DMS 273 treated with DMSO at 0.1 percent for 48 hours (cell line): ENCODE results near the gene AGER.
A peak's percentile ranks its signal among the peaks of the same experiment; 100 is the strongest.
"Not testable (repeated sequence)": the region's sequence is repeated elsewhere in the genome, so short reads cannot be mapped to it uniquely, and the experiment has no call there.

Experiments used
- DNase-seq: peaks from one replicate; lab custom pipeline; 2025; lab: John Stamatoyannopoulos, UW

The AGER gene

DNA sequence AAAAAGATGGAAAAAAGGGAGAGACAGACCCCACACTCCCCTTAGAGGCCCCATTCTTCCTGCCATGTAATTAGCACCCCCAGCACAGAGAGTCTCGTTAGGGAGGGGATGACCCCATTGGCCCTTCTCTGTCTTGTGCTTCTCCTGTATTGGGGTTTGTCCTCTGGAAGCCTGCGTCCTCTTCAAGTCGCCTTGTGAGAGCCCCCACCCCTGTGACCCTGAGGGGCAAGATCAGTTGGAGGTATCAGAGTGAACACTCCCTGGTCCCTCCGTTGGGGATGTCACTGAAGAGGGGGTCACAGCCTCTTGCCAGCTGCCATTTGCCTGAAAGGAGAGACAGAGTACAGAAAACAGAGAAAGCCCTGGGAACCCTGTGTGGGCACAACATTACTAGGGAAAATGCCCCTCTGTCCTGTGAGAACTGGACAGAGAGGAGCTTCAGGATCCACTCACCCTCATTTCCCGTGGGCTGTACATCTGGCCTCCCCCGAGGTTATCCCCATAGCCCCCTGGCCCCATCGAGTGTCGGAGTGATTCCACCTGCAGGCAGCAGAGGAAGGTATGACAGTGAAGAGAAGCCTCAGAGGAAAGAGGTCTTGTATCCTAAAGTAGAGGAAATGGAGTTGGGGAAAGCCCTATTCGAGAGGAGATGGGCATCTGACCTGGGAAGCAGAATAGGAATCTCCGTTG, 2.2 kb upstream of the AGER start:
- not testable (repeated sequence) for DNase-seq

DNA sequence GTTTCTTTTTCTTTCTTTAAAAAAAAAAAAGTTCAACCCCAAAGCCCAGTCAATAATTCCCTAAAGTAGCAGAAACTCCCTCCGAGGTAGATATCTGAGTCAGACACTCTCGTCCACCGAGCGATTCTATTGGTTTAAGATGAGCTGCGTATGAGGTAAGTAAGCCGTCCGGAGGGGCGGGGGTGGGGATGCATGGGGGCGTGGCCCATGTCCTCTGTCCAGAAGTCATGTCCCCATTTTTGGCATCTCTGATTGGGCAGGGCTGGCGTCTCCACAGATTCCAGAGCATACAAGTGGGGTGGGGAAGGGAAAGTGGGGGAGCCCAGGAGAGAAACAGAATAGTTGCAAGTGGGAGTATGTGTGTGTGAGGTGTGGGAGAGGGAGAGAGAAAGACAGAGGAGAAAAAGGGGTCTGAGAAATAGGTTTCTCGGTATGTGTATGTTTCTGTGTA, 1.7 kb upstream of the AGER start:
- DNase-seq = not testable (repeated sequence)

- no peak for DNase-seq
These were observed 470 bp downstream of the AGER start for GRCh38 chr6:32183483-32184083.

- DNase-seq = no peak
These were observed 1.0 kb downstream of the AGER start for GRCh38 chr6:32183030-32183429.

DNA sequence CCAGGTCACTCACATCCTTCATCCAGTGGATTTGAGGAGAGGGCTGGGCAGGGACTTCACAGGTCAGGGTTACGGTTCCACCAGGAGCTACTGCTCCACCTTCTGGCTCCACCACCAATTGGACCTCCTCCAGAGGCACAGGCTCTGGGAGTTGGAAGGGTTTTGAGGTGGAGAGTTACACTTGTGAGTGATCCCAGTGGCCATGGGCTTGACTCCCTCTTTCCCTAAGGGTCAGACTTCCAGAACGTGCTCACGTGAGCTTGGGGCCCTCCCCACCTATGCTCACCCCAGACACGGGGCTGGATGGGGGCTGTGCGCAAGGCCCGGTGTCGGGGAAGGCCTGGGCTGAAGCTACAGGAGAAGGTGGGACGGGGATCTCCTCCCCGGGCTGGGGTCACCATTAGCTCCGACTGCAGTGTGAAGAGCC, 1.5 kb downstream of the AGER start:
- no peak for DNase-seq

GRCh38 chr6:32181915-32182529, 2.0 kb downstream of the AGER start:
- DNase-seq = no peak

DNA sequence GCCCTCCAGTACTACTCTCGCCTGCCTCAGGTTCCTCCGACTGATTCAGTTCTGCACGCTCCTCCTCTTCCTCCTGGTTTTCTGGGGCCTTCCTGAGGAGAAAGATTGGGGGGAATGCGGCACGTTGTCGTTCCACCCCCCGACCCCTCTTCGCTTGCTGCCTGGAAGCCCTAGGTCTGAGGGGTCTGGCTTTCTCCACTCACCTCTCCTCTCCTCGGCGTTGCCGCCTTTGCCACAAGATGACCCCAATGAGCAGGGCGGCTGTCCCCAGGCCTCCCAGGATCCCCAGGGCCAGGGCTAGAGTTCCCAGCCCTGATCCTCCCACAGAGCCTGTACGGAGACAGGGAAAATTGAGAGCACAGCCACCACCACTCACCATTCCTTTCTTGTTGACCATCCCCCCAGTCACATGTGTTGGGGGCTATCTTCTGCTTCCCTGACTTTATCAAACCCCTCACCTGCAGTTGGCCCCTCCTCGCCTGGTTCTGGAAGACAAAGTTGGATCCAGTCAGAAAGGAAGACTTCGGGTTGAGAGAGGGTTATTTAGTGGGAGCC, 2.8 kb downstream of the AGER start:
- no peak for DNase-seq

DNA sequence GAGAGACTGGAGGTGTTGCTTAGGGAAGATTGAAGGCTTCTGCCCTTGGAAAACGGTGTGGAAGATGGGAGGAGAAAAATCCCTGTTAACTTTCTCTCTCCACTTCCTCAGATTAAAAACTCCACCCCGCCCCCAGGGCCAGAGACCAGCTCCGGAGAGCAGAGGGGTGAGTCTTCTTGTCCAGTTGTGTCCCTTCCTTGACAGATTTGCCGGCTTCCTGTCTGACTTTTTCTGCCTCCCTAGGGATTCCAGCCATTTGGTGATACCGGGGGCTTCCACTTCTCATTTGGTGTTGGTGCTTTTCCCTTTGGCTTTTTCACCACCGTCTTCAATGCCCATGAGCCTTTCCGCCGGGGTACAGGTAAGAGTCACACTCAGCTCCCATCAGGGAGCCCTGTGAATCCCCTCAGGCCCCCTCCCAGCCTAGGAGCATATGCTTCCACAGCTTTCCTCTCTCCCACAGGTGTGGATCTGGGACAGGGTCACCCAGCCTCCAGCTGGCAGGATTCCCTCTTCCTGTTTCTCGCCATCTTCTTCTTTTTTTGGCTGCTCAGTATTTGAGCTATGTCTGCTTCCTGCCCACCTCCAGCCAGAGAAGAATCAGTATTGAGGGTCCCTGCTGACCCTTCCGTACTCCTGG, 4.2 kb downstream of the AGER start:
- no peak for DNase-seq

GRCh38 chr6:32178547-32179440, 5.3 kb downstream of the AGER start:
- no peak for DNase-seq

GRCh38 chr6:32177788-32178546, 6.1 kb downstream of the AGER start, which contains the start of gene RNF5:
RNF5 (plus strand) TSS chr6:32178405; CDS start chr6:32178512, 107 bp downstream.
- peak; percentile 100 for DNase-seq

DNA sequence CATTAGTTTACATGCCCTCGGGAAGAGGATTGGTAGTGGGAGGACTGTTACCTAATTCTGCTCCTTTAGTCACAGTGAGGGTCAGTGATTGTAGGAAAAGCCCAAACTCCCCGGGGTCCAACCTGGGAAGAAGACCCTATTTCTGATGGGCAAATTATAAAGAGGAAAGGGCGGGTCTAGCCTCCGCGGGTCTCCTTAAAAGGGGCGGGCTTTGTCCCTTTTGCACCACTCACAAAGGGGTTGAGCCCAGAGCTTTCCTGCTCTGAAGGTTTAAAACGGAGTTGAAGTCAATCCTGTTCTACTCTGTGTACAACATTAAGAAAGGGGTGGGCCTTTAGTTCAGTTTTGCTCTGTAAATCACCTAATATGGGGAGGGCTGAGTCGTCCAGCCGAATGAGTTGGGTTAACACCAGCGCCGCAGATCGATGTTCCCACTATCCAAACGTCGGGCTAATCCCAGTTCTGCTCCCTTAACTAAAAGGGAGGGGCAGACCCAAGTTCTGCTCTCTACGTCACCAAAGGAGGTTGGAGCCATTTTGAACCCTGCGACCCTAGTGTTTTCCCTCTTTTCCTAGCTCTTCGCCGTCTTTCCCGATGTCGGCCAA, 6.8 kb downstream of the AGER start:
- no peak for DNase-seq

DNA sequence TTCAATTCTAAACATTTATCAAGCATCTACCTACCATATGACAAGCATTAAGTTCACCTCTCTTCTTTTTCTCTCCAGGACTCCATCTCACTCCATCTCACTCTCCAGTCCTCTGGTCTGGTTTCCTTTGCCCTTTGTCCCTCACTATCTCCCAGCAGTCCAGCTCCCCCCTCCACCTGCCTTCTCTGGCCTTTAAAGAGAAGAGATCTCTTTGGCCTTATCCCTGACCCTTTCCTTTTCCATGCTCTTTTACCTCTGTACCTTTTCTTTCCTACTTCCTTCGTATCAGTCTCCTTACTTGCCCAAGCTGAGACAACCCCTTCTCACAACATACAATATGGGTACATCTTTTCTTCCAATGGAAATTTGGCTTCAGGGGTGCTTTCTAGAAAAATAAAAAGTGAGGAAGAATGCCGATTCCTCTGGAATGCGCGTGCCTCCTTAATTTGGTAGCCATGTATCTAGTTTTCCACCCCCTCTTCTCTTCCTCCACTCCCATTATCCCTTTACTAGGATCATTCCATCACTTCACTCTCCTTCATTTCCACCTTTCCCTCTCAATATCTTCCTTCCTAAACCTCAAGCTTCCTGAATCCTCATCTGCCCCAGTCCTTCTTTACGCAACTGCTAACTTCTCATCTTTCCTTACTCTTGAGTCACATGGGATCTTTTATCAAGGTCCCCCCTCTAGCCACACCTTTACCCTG, 7.4 kb downstream of the AGER start:
- no peak for DNase-seq

DNA sequence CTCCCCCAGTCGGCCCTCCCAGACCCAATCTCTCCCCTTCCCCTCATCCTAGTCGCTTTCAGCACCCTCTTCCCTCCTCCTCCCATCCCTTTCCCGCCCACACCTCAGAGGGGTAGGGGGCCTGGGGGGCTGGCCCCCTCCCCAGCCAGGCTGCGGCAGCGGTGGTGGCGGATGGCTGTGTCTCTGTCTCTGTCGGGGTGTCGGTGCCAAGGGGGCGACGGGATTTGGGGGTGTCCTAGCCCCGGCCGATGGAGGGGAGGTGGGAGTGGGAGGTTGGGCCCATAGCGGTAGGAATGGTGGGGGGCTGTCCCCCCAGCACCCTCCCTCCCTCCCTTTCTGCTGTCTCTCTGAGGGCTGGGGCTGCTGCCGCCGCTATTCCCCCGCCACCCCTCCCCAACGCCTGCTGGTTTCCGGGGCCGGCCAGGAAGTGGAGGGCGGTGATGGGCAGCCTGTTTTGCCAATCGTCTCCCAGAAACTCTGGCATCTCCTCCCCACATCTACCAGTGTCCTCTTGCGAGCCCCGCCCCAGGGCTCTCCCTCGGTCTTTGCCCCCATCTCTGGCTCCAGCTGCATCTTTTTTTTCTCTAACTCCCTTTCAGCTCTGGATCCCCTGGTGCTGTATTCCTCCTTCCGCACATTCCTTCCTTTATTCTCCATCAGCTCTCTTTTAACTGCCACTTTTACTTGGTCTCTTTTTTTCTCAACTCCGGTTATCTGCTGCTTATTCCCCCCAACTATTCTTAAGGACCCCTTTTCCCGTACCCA, 8.2 kb downstream of the AGER start, which contains the start of gene AGPAT1:
TSS of gene AGPAT1 (minus strand) at position 374 of the 765 bp plus-strand sequence. CDS start 4,588 bp downstream, outside the sequence.
- peak; percentile 90 for DNase-seq

DNA sequence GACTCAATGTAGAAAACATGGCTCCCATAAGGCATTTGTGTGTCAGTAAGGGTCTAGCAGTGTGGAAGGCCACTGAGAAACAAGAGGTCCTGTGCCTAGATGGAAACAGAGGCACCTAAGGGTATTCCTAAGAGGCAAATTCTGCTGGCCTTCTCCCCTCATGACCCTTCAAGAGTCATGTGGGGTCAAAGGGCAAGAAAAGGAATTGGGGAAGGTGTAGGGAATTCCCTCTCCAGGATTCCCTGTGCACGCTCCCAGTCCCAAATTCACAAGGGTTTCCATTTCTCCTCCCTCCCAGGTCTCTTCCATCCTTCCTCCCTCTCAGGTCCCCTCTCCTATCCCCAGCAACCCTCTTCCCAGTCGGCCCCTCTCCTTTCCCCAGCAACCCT, 8.7 kb downstream of the AGER start:
- no peak for DNase-seq

GRCh38 chr6:32174416-32174815, 9.6 kb downstream of the AGER start:
- DNase-seq = no peak

DNA sequence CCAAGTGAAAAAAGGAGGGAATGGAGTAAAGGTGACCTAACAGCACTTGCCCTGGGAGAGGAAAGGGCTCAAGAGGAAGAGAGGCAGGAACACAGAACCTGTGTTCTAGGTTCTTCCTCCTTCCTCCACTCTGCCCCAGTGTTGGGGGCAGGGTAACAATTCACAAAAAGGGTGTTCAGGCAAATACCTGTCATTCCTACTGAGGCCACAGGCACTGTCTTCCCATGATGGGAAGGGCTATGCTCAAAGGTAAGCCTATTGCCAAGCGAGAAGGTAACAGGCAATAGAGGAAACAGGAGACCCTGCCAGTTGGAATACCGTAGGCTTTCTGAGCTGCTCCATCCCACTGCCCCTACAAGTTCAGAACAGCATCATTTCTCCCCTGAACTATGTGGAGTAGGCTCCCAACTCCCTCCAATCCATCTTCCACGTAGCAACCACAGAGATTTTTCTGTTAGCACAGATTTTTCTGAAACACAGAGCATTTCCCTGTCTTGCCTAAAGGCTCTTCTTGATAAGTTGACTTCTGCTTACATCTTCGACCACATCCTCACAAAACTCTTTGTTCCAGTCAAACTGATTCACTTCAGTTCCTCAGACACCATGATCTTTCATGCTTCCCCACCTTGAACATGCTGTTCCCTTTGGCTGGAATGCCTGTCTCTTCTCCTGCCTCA, 10.9 kb downstream of the AGER start:
- DNase-seq = no peak

- no peak for DNase-seq
These were observed 12.8 kb downstream of the AGER start for GRCh38 chr6:32171234-32171633.

DNA sequence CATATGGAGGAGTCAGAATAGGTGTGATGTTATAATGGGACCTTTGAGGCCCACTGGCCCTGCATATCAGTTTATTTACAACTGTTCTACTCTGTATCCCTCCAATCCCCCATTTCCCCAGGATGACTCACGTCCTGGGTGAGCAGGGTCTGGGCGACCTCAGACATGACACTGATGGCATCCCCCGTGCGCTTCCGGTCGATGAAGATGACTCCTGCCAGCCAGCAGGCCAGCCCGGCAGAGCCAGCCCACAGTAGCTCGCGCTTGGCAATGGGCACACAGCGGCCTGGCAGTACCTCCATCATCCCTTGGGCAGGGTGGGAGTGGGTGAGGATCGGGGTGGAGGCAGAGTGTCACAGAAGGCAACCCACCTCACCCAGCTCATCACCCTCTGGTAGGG, 13.8 kb downstream of the AGER start:
- DNase-seq = no peak
